H1 (cell line): Measurements from ENCODE around the gene DBP. TPM values are rescaled to one million over a fixed set of nuclear protein-coding genes. Genes with fewer than 3 reads are reported as not detected.
A peak's percentile ranks its signal among the peaks of the same experiment; 100 is the strongest.

Source experiments
- CTCF ChIA-PET: fragments of 300-600 bp; sonication (Branson Sonifier 250); formaldehyde crosslinking; loops from one replicate; lab custom pipeline; 2021; ENCODE audit not compliant: partially characterized antibody; lab: Charles Lee
- POLR2A ChIA-PET: fragments of 300-600 bp; sonication (Branson Sonifier 250); formaldehyde crosslinking; loops from one replicate; lab custom pipeline; 2021; ENCODE audit warnings: inconsistent platforms; ENCODE audit not compliant: partially characterized antibody; lab: Charles Lee
- DNase-seq, 2 experiments: peaks; one replicate each; pipeline versions ENCODE4 v3.0.0 to v3.0.0-alpha.2; 2010 to 2022; ENCODE audit warnings: low spot score in 2 of 2, low read depth in 1 of 2, mixed read lengths in 1 of 2
- FAIRE-seq: peaks from 2 replicates; lab custom pipeline; 2011; peaks lifted over from hg19 to GRCh38; lab: Jason Lieb, UNC
- H2AFZ ChIP-seq: 2 replicates; pipeline ENCODE4 v1.8.1; 2012; ENCODE audit warnings: low read length, inconsistent platforms
- H2AK5ac ChIP-seq: 2 replicates; pipeline ENCODE4 v1.6.1; 2013; ENCODE audit warnings: low read depth, low read length
- H2BK120ac ChIP-seq: replicated peaks from 2 replicates; pipeline ENCODE3; 2013; ENCODE audit warnings: low read depth, low read length, inconsistent platforms
- H2BK12ac ChIP-seq: 2 replicates; pipeline ENCODE4 v1.6.1; 2013; ENCODE audit warnings: low read depth, low read length
- H2BK15ac ChIP-seq: 2 replicates; pipeline ENCODE4 v1.6.1; 2013; ENCODE audit warnings: low read length
- H2BK20ac ChIP-seq: 2 replicates; pipeline ENCODE4 v1.6.1; 2013; ENCODE audit warnings: low read length
- H2BK5ac ChIP-seq: 2 replicates; pipeline ENCODE4 v1.6.1; 2013; ENCODE audit warnings: low read depth, low read length
- H3K14ac ChIP-seq: 2 replicates; pipeline ENCODE4 v1.6.1; 2013; ENCODE audit warnings: inconsistent platforms; ENCODE audit not compliant: insufficient read length
- H3K18ac ChIP-seq: 2 replicates; pipeline ENCODE4 v1.6.1; 2013; ENCODE audit warnings: low read length; ENCODE audit errors: extremely low read depth
- H3K23ac ChIP-seq: 2 replicates; pipeline ENCODE4 v1.6.1; 2013; ENCODE audit warnings: inconsistent platforms; ENCODE audit not compliant: insufficient read length
- H3K23me2 ChIP-seq: 2 replicates; pipeline ENCODE4 v1.6.1; 2013; ENCODE audit warnings: low read depth, low read length
- H3K27ac ChIP-seq: 2 replicates; pipeline ENCODE4 v1.6.1; 2011; ENCODE audit warnings: low read depth, low read length, inconsistent platforms
- H3K27me3 ChIP-seq, 4 experiments: replicated peaks in 1 of 4; 1 replicate in 1 of 4; 2 replicates in 3 of 4; pipeline versions ENCODE4 v1.6.1 to v1.8.1; 2011 to 2013; ENCODE audit warnings: low read length in 3 of 4, mild to moderate bottlenecking in 3 of 4, inconsistent platforms in 2 of 4, mixed read lengths in 2 of 4, moderate library complexity in 1 of 4; ENCODE audit not compliant: control insufficient read depth in 3 of 4, insufficient read depth in 3 of 4; ENCODE audit errors: extremely low read depth in 1 of 4
- H3K36me3 ChIP-seq, 4 experiments: 2 replicates each; pipeline versions ENCODE4 v1.6.1 to v1.8.1; 2011 to 2013; ENCODE audit warnings: mild to moderate bottlenecking in 4 of 4, low read length in 3 of 4, moderate library complexity in 2 of 4, control low read depth in 1 of 4, inconsistent platforms in 1 of 4; ENCODE audit not compliant: insufficient read depth in 4 of 4, control insufficient read depth in 2 of 4
- H3K4ac ChIP-seq: replicated peaks from 2 replicates; pipeline ENCODE3; 2013; ENCODE audit warnings: low read length, low read depth, mixed read lengths, inconsistent platforms; ENCODE audit not compliant: insufficient read length
- H3K4me1 ChIP-seq, 4 experiments: replicated peaks in 1 of 4; 1 replicate in 1 of 4; 2 replicates in 3 of 4; pipeline versions ENCODE4 v1.6.1 to v1.8.1; 2011 to 2013; ENCODE audit warnings: low read length in 3 of 4, inconsistent platforms in 2 of 4, mixed read lengths in 1 of 4; ENCODE audit not compliant: insufficient read depth in 4 of 4, control insufficient read depth in 3 of 4
- H3K4me2 ChIP-seq, 2 experiments: 2 replicates each; pipeline versions ENCODE4 v1.6.1 to v1.8.1; 2011 to 2013; ENCODE audit warnings: low read depth in 2 of 2, low read length in 2 of 2, control low read depth in 1 of 2, inconsistent platforms in 1 of 2, mild to moderate bottlenecking in 1 of 2; ENCODE audit not compliant: insufficient read depth in 1 of 2
- H3K4me3 ChIP-seq, 4 experiments: fragments of 200-600, 300-600 bp in 1 of 4; sonication (generic), shearing (Covaris generic), sonication (Bioruptor Twin) in 1 of 4; 2 replicates each; pipeline versions ENCODE4 v1.5.1 to v1.8.1; 2011 to 2016; ENCODE audit warnings: low read length in 4 of 4, low read depth in 3 of 4, control low read depth in 2 of 4, inconsistent platforms in 2 of 4, mild to moderate bottlenecking in 2 of 4, mixed read lengths in 1 of 4, moderate library complexity in 1 of 4; ENCODE audit not compliant: insufficient read depth in 2 of 4; ENCODE audit errors: extremely low read depth in 1 of 4
- H3K56ac ChIP-seq: replicated peaks from 2 replicates; pipeline ENCODE3; 2013; ENCODE audit warnings: low read depth, mild to moderate bottlenecking, mixed read lengths, low read length, inconsistent platforms; ENCODE audit not compliant: insufficient read length
- H3K79me1 ChIP-seq: 2 replicates; pipeline ENCODE4 v1.6.1; 2013; ENCODE audit warnings: low read depth, low read length, control low read depth
- H3K79me2 ChIP-seq, 2 experiments: 2 replicates each; pipeline versions ENCODE4 v1.6.1 to v1.8.1; 2012 to 2013; ENCODE audit warnings: low read length in 2 of 2, mild to moderate bottlenecking in 2 of 2, inconsistent platforms in 1 of 2; ENCODE audit not compliant: insufficient read depth in 2 of 2, control insufficient read depth in 1 of 2
- H3K9ac ChIP-seq, 4 experiments: replicated peaks in 1 of 4; 1 replicate in 1 of 4; 2 replicates in 3 of 4; pipeline versions ENCODE4 v1.6.1 to v1.8.1; 2011 to 2013; ENCODE audit warnings: low read depth in 3 of 4, low read length in 3 of 4, control low read depth in 2 of 4, mild to moderate bottlenecking in 2 of 4, moderate library complexity in 2 of 4, inconsistent platforms in 1 of 4; ENCODE audit errors: extremely low read depth in 1 of 4
- H3K9me3 ChIP-seq, 2 experiments: 2 replicates each; pipeline versions ENCODE4 v1.6.1 to v1.8.1; 2012 to 2013; ENCODE audit warnings: mild to moderate bottlenecking in 2 of 2, moderate library complexity in 2 of 2, control low read depth in 1 of 2, inconsistent platforms in 1 of 2, low read depth in 1 of 2, low read length in 1 of 2, mixed read lengths in 1 of 2; ENCODE audit not compliant: insufficient read depth in 2 of 2
- H4K20me1 ChIP-seq, 2 experiments: replicated peaks in 1 of 2; 2 replicates each; pipeline versions ENCODE3 to v1.8.1; 2011 to 2013; ENCODE audit warnings: inconsistent platforms in 2 of 2, low read length in 2 of 2, mild to moderate bottlenecking in 1 of 2; ENCODE audit not compliant: insufficient read depth in 2 of 2, control insufficient read depth in 1 of 2
- H4K5ac ChIP-seq: 2 replicates; pipeline ENCODE4 v1.6.1; 2013; ENCODE audit warnings: low read length, low read depth, mixed read lengths, inconsistent platforms; ENCODE audit not compliant: insufficient read length
- H4K8ac ChIP-seq: 2 replicates; pipeline ENCODE4 v1.8.0; 2013; ENCODE audit warnings: mild to moderate bottlenecking, moderate library complexity, low read length, inconsistent platforms; ENCODE audit not compliant: insufficient read depth; ENCODE audit errors: extremely low read depth
- H4K91ac ChIP-seq: replicated peaks from 2 replicates; pipeline ENCODE3; 2013; ENCODE audit warnings: low read length, mixed read lengths, inconsistent platforms; ENCODE audit not compliant: insufficient read length
- BACH1 ChIP-seq: IDR thresholded peaks from 2 replicates; pipeline ENCODE4 v1.6.1; 2012; ENCODE audit warnings: low read length, improper control_type of control experiment
- CBX5 ChIP-seq: fragments of 300-800, 300-1000 bp; sonication (generic); IDR thresholded peaks from 2 replicates; pipeline ENCODE4 v1.7.1; 2016; ENCODE audit warnings: antibody characterized with exemption, low read length, low read depth
- CEBPB ChIP-seq: IDR thresholded peaks from 2 replicates; pipeline ENCODE4 v1.6.1; 2012; ENCODE audit warnings: low read depth, low read length
- CHD2 ChIP-seq: IDR thresholded peaks from 2 replicates; pipeline ENCODE4 v1.6.1; 2012; ENCODE audit warnings: low read length, improper control_type of control experiment
- CTBP2 ChIP-seq: IDR thresholded peaks from 2 replicates; pipeline ENCODE4 v1.7.0; 2011; ENCODE audit warnings: borderline replicate concordance, mild to moderate bottlenecking, moderate library complexity, mixed read lengths, low read length; ENCODE audit not compliant: insufficient read depth, insufficient read length
- HDAC2 ChIP-seq, 2 experiments: fragments of 300-600 bp in 1 of 2; sonication (generic) in 1 of 2; IDR thresholded peaks; 2 replicates each; pipeline ENCODE4 v1.6.1; 2011 to 2012; ENCODE audit warnings: low read depth in 2 of 2, low read length in 2 of 2, mild to moderate bottlenecking in 2 of 2, moderate library complexity in 2 of 2, borderline replicate concordance in 1 of 2, inconsistent platforms in 1 of 2
- RXRA ChIP-seq: IDR thresholded peaks from 2 replicates; pipeline ENCODE4 v1.6.1; 2011; ENCODE audit warnings: low read depth, mild to moderate bottlenecking, low read length, moderate library complexity; ENCODE audit not compliant: insufficient read depth
- SIN3A ChIP-seq, 2 experiments: IDR thresholded peaks in 1 of 2; conservative IDR thresholded peaks in 1 of 2; 2 replicates each; pipeline ENCODE4 v1.6.1; 2011 to 2012; ENCODE audit warnings: low read length in 2 of 2, improper control_type of control experiment in 1 of 2, low read depth in 1 of 2, mild to moderate bottlenecking in 1 of 2
- SRF ChIP-seq: IDR thresholded peaks from 2 replicates; pipeline ENCODE4 v1.6.1; 2011; ENCODE audit warnings: mild to moderate bottlenecking, low read depth, low read length, moderate library complexity
- TAF1 ChIP-seq: IDR thresholded peaks from 2 replicates; pipeline ENCODE4 v1.6.1; 2011; ENCODE audit warnings: mild to moderate bottlenecking, low read depth, low read length
- TCF12 ChIP-seq: IDR thresholded peaks from 2 replicates; pipeline ENCODE4 v1.6.1; 2011; ENCODE audit warnings: low read depth, mild to moderate bottlenecking, low read length
- YY1 ChIP-seq: IDR thresholded peaks from 2 replicates; pipeline ENCODE4 v1.6.1; 2011; ENCODE audit warnings: low read depth, mild to moderate bottlenecking, low read length
- WGBS, 2 experiments: shearing (Covaris generic) in 1 of 2; methylation state at CpG; one replicate each; pipeline versions ENCODE4 v1.1.6 to v1.1.7; 2013 to 2015; ENCODE audit warnings: low lambda C conversion rate in 2 of 2, mixed read lengths in 2 of 2, inconsistent platforms in 1 of 2, low coverage in 1 of 2, missing lambda C conversion rate in 1 of 2; ENCODE audit not compliant: insufficient replicate concordance in 2 of 2, insufficient coverage in 1 of 2, insufficient read length in 1 of 2; ENCODE audit errors: extremely low coverage in 1 of 2, missing lambda C conversion rate in 1 of 2; 5-methylcytosine and 5-hydroxymethylcytosine counted together
- polyA plus RNA-seq, 7 experiments: library from polyadenylated mRNA; depleted of rRNA in 3 of 7; stranded (reverse) in 5 of 7; unstranded in 2 of 7; fragments of >200 nt in 5 of 7; fragments of 200-250 nt in 2 of 7; gene quantifications; 1 replicate in 5 of 7; 2 replicates in 1 of 7; 4 replicates in 1 of 7; pipeline versions ENCODE4 v1.2.1 to v1.2.3, GENCODE V29; 2011 to 2013; ENCODE audit warnings: missing spikeins in 2 of 7, mixed read lengths in 2 of 7
- total RNA-seq: library from RNA; stranded (reverse); fragmentation: NEBNext Ultra II Directional; extraction: Animal tissue kit (Norgen Biotek cat#: 25700); gene quantifications from 2 replicates; pipeline ENCODE4 v1.2.1, GENCODE V29; 2021

DBP gene
- total and polyA plus RNA-seq, 2 of the 8 experiments (the other 6 are each of a cell fraction or from before 2014, with no cell fraction given), result 7.5 to 8.3 TPM

DNA sequence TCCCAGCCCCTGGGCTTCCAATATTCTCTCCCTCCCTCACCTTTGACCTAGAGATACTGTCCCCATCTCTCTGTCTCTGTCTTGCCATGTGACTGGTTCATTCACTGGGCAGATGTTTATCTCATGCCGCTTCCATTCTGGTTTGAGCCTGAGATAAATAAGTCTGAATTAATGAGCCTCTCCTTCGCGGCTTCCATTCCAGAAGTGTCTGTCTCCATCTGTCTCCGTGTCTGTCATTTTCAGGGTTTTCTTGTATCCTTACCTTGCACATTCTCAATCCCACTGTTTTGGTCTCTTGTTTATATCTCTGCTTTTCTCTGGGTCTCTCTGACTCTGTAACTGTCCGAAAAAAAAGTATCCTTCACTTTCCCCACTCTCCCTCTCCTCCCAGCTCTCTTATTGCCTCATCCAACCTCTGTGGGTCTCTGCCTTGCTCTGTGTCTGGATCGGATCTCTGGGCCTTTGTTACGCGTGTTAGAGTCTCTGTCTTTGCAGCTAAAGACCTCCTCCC is 13.6 kb downstream of the DBP start:
- CTCF ChIA-PET, result interaction anchor here (0.9 kb wide), 1 partner anchor 10 kb away, joined by 3 read pairs; no protein-coding TSS in a partner anchor
- H3K18ac ChIP-seq, result peak overlapping the region; percentile 89; the same call in 1 of the 2 replicates
- no peak for FAIRE-seq
- H2BK12ac ChIP-seq, result 0 out of 2 replicates have a peak overlapping the region, but pooled peaks have one; percentile 53
- H3K36me3 ChIP-seq, result peaks cover 0 to 7% (median 1%) of the 10 kb centered on the region in 4 experiments; a peak in 1 of 8 replicates
- peaks cover 15% of the 10 kb centered on the region for H3K23me2 ChIP-seq
- H3K56ac ChIP-seq, result no peak overlapping the region
- no peak overlapping the region for H2AFZ ChIP-seq
- WGBS, 2 experiments, result 43% methylated on average over 8 of the region's 8 CpGs; no CpG with 5 or more reads in 1 of the 2 experiments
- H3K14ac ChIP-seq, result no peak overlapping the region
- H2BK20ac ChIP-seq, result no peak overlapping the region
- H3K27ac ChIP-seq, result peak overlapping the region; percentile 77
- H3K9ac ChIP-seq, result peak overlapping the region in 3 of 4 experiments; percentile 57 to 62 (median 58); a peak in 6 of 7 replicates
- POLR2A ChIA-PET, result interaction anchor here (0.6 to 30.9 kb wide), 5 partner anchors 1 to 223 kb away, joined by 3 to 788 read pairs (median 4); partner anchors contain the start of genes CA11, DBP, FAM83E and RPL18
- no peaks in the 10 kb centered on the region for H3K9me3 ChIP-seq
- H2BK15ac ChIP-seq, result 0 out of 2 replicates have a peak overlapping the region, but pooled peaks have one; percentile 83
- H3K23ac ChIP-seq, result no peak overlapping the region
- H3K4me1 ChIP-seq, result peaks cover 3 to 11% (median 6%) of the 10 kb centered on the region in 4 experiments; a peak in 6 of 7 replicates
- H4K5ac ChIP-seq, result no peak overlapping the region
- no peak overlapping the region for H3K4ac ChIP-seq
- peaks cover 2 to 5% of the 10 kb centered on the region in 2 experiments for H4K20me1 ChIP-seq
- peak overlapping the region; percentile 36 for H2BK5ac ChIP-seq
- no peak overlapping the region for H2BK120ac ChIP-seq
- peak overlapping the region; percentile 38 to 87 (median 50); a peak in 7 of 8 replicates for H3K4me3 ChIP-seq
- peak overlapping the region; percentile 71 for H4K91ac ChIP-seq
- no peak overlapping the region for H4K8ac ChIP-seq
- no peak for DNase-seq
- H3K27me3 ChIP-seq, result no peaks in the 10 kb centered on the region
- H3K79me1 ChIP-seq, result no peaks in the 10 kb centered on the region; the same call in 1 of the 2 replicates
- H3K4me2 ChIP-seq, result peak overlapping the region; percentile 66 to 75
- H3K79me2 ChIP-seq, result peaks cover 3 to 19% of the 10 kb centered on the region in 2 experiments
- peak overlapping the region; percentile 11; the same call in 1 of the 2 replicates for H2AK5ac ChIP-seq
- TF ChIP-seq CTBP2 (no peak), YY1 (no peak), SIN3A (conservative IDR thresholded peaks at IDR 0.05 in 1 of 2, IDR thresholded peaks at IDR 0.05 in 1 of 2; ENCODE audit: low read depth in 1 of 2, low read length in 2 of 2) (0 out of 4 replicates have a peak, but pooled peaks of 1 of the 2 experiments have one; percentile 69), CEBPB (0 out of 2 replicates have a peak, but pooled peaks have one; percentile 44), CBX5 (no peak), TAF1 (peak; percentile 58; the same call in 1 of the 2 replicates), TCF12 (no peak), RXRA (no peak), SRF (no peak), BACH1 (no peak), CHD2 (no peak), HDAC2 (IDR thresholded peaks at IDR 0.05; ENCODE audit: borderline replicate concordance in 1 of 2, low read depth in 2 of 2, low read length in 2 of 2) (0 out of 4 replicates have a peak, but pooled peaks of 1 of the 2 experiments have one; percentile 8)
